Ovary (tissue), 3 donors: ENCODE results near the gene KRTAP10-12.

ENCODE experiments used
- EP300 ChIP-seq: sonication (generic); formaldehyde crosslinking; IDR thresholded peaks from one replicate; pipeline ENCODE4 v1.6.1; 2017; ENCODE audit warnings: antibody characterized with exemption
- POLR2A ChIP-seq: fragments of 450-650 bp; IDR thresholded peaks from one replicate; pipeline ENCODE4 v1.6.1; 2017; ENCODE audit warnings: antibody characterized with exemption, mild to moderate bottlenecking, moderate library complexity
- TF ChIP-seq, protein P1 (sequence below), 3 donors: fragments of 450-650 bp in 2 of 3; fragments of 200-600 bp in 1 of 3; IDR thresholded peaks; one replicate each; pipeline versions ENCODE4 v1.5.1 to v1.8.0; 2016 to 2022; ENCODE audit warnings: antibody characterized with exemption in 3 of 3, mild to moderate bottlenecking in 1 of 3
- donor health status: DM: no; HTN: no; CAD: no.

DNA sequence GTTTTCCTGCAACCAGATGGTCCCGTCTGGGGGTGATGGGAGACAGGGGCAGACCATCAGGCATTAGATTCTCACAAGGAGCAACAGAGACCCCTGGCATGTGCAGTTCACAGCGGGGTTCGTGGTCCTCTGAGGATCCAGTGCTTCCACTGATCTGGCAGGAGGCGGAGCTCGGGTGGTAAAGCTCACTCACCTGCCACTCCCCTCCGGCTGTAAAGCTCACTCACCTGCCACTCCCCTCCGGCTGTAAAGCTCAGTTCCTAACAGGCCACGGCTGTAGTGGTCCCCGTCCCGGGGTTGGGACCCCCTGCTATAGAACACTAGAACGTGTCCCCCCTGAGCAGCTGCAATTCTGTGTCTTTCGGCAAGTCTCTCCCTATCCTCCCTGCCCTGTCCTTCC lies 4.6 kb downstream of the KRTAP10-12 start:
- TF ChIP-seq, protein P1, sequence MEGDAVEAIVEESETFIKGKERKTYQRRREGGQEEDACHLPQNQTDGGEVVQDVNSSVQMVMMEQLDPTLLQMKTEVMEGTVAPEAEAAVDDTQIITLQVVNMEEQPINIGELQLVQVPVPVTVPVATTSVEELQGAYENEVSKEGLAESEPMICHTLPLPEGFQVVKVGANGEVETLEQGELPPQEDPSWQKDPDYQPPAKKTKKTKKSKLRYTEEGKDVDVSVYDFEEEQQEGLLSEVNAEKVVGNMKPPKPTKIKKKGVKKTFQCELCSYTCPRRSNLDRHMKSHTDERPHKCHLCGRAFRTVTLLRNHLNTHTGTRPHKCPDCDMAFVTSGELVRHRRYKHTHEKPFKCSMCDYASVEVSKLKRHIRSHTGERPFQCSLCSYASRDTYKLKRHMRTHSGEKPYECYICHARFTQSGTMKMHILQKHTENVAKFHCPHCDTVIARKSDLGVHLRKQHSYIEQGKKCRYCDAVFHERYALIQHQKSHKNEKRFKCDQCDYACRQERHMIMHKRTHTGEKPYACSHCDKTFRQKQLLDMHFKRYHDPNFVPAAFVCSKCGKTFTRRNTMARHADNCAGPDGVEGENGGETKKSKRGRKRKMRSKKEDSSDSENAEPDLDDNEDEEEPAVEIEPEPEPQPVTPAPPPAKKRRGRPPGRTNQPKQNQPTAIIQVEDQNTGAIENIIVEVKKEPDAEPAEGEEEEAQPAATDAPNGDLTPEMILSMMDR (IDR thresholded peaks at IDR 0.05), result no peak
- no peak for TF ChIP-seq POLR2A
- no peak for TF ChIP-seq EP300
